Loucy (cell line): ENCODE data around the gene TBKBP1.
A peak's percentile ranks its signal among the peaks of the same experiment; 100 is the strongest.

Experiments used
- H2AFZ ChIP-seq: fragments of 200-600 bp; sonication (generic); 2 replicates; pipeline ENCODE4 v1.6.0; 2016; ENCODE audit warnings: antibody characterized with exemption, mild to moderate bottlenecking, low read length, moderate library complexity
- H3F3A ChIP-seq: fragments of 200-600 bp; 2 replicates; pipeline ENCODE4 v1.6.0; 2016; ENCODE audit warnings: antibody characterized with exemption, low read depth, mild to moderate bottlenecking
- H3K27me3 ChIP-seq: fragments of 200-600 bp; sonication (generic); 2 replicates; pipeline ENCODE4 v1.6.1; 2014; ENCODE audit warnings: low read length, mild to moderate bottlenecking; ENCODE audit not compliant: insufficient read depth, poor library complexity, severe bottlenecking
- H3K36me3 ChIP-seq: fragments of 200-600 bp; sonication (generic); 2 replicates; pipeline ENCODE4 v1.6.1; 2016; ENCODE audit warnings: low read length; ENCODE audit not compliant: insufficient read depth
- H3K4me1 ChIP-seq: fragments of 200-600 bp; sonication (generic); 2 replicates; pipeline ENCODE4 v1.5.1; 2014; ENCODE audit warnings: low read length, mild to moderate bottlenecking; ENCODE audit not compliant: insufficient read depth, poor library complexity, severe bottlenecking
- H3K4me2 ChIP-seq: fragments of 200-600 bp; sonication (generic); 2 replicates; pipeline ENCODE4 v1.6.0; 2014; ENCODE audit warnings: antibody characterized with exemption, low read length, low read depth, mild to moderate bottlenecking; ENCODE audit not compliant: poor library complexity, severe bottlenecking
- H3K4me3 ChIP-seq: fragments of 200-600 bp; sonication (generic); 2 replicates; pipeline ENCODE4 v1.5.1; 2014; ENCODE audit warnings: low read length, mild to moderate bottlenecking, mixed read lengths; ENCODE audit not compliant: poor library complexity, severe bottlenecking
- H3K79me2 ChIP-seq: fragments of 200-600 bp; sonication (generic); 2 replicates; pipeline ENCODE4 v1.6.1; 2014; ENCODE audit warnings: low read length; ENCODE audit not compliant: insufficient read depth
- H3K9ac ChIP-seq: fragments of 200-600 bp; sonication (generic); 2 replicates; pipeline ENCODE4 v1.6.0; 2014; ENCODE audit warnings: mild to moderate bottlenecking, low read depth, low read length, moderate library complexity; ENCODE audit not compliant: poor library complexity, severe bottlenecking
- H3K9me2 ChIP-seq: fragments of 200-600 bp; sonication (generic); replicated peaks from 2 replicates; pipeline ENCODE4 v1.6.1; 2016; ENCODE audit warnings: low read depth, low read length, mixed read lengths
- H3K9me3 ChIP-seq: fragments of 200-600 bp; sonication (generic); 2 replicates; pipeline ENCODE4 v1.6.1; 2014; ENCODE audit warnings: mild to moderate bottlenecking, antibody characterized with exemption, low read length, low read depth; ENCODE audit not compliant: insufficient read depth
- H4K20me1 ChIP-seq: fragments of 200-600 bp; sonication (generic); 2 replicates; pipeline ENCODE4 v1.6.0; 2014; ENCODE audit warnings: antibody characterized with exemption, low read length, mild to moderate bottlenecking; ENCODE audit not compliant: insufficient read depth, poor library complexity, severe bottlenecking
- CTCF ChIP-seq: fragments of 200-600 bp; sonication (generic); conservative IDR thresholded peaks from 2 replicates; pipeline ENCODE4 v1.5.1; 2014; ENCODE audit warnings: mild to moderate bottlenecking, antibody characterized with exemption, low read length
- EZH2phosphoT487 ChIP-seq: fragments of 200-600 bp; IDR thresholded peaks from 2 replicates; pipeline ENCODE4 v1.6.1; 2018; ENCODE audit warnings: antibody characterized with exemption, mild to moderate bottlenecking, moderate library complexity, borderline replicate concordance

Gene TBKBP1

GRCh38 chr17:47687748-47688147 lies 6.2 kb upstream of the TBKBP1 start:
- H3K9ac ChIP-seq = no peak overlapping the region
- no peaks in the 10 kb centered on the region for H3K79me2 ChIP-seq
- H3K36me3 ChIP-seq = peaks cover 31% of the 10 kb centered on the region
- no peak for TF ChIP-seq EZH2phosphoT487
- no peak for TF ChIP-seq CTCF
- H2AFZ ChIP-seq = no peak overlapping the region
- H3K4me2 ChIP-seq = no peak overlapping the region
- peaks cover 7% of the 10 kb centered on the region for H3K4me1 ChIP-seq
- no peak overlapping the region for H3K4me3 ChIP-seq
- H3K9me3 ChIP-seq = no peaks in the 10 kb centered on the region
- no peaks in the 10 kb centered on the region; the same call in 1 of the 2 replicates for H3F3A ChIP-seq
- no peaks in the 10 kb centered on the region for H4K20me1 ChIP-seq
- no peaks in the 10 kb centered on the region for H3K9me2 ChIP-seq
- H3K27me3 ChIP-seq = no peaks in the 10 kb centered on the region

DNA sequence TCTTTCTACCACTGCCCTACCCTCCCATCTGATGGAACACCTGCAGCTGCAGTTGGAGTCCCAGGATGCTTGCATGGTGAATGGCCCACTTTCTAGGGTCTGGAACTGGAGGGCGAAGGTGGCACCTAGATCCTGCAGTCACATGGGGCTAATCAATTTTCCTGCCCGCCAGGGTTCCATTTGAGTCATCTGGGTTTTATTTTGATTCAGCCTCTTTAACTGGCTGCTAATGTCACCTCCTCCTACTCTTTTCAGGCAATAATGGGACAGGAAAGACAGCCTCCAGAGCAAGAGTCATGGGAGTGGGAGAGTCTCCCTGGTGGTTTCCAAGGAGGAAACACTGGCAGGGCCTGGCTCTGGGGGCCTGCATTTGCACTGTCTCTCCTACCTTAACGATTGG lies 3.8 kb upstream of the TBKBP1 start:
- H3K79me2 ChIP-seq = no peaks in the 10 kb centered on the region
- H3K4me1 ChIP-seq = peaks cover 16% of the 10 kb centered on the region
- no peaks in the 10 kb centered on the region for H3K9me3 ChIP-seq
- peaks cover 8% of the 10 kb centered on the region; the same call in 1 of the 2 replicates for H3K36me3 ChIP-seq
- H2AFZ ChIP-seq = no peak overlapping the region
- no peaks in the 10 kb centered on the region; the same call in 1 of the 2 replicates for H3F3A ChIP-seq
- no peak overlapping the region for H3K9ac ChIP-seq
- no peaks in the 10 kb centered on the region for H3K27me3 ChIP-seq
- H3K4me3 ChIP-seq = no peak overlapping the region
- H3K4me2 ChIP-seq = no peak overlapping the region
- no peaks in the 10 kb centered on the region for H3K9me2 ChIP-seq
- no peak for TF ChIP-seq CTCF
- TF ChIP-seq EZH2phosphoT487 = no peak
- no peaks in the 10 kb centered on the region for H4K20me1 ChIP-seq

DNA sequence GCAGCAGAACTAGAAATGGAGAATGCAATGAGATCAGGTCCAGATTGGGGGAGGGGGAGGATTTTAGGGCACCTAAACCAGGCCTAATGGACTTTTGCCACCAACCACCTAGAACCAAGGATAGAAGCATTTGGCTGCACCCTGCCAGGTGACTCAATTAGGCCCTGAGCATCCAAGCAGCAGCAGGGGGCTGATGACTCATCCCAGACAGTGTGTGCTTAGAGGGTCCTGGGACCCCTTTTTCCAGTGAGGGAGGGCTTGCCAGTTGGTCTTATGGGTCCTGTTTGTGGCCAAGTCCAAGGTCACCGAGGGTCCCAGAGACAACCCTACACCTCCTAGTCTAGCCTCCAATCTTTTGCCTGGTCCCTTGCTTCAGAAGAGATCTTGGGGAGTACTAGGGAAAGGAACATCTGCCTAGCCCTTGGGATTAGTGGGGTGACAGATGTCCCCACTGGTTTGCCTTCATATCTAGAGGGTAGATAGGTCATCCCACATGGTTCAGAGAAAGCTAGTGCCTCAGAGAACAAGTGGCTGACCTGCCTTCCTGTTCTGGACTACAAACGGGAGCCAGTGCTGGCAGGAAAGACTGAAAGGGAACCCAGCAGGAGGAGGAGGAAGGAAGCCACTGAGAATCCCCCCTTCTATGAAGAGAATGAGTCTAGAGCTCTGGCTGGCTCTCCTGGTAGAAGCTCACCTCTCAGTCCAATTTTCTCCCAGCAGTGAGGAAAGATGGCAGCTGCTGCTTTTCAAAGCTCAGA lies 1.6 kb upstream of the TBKBP1 start:
- Histone ChIP-seq H3K36me3 (no peaks in the 10 kb centered on the region), H3K4me3 (peak overlapping the region; percentile 71), H3K9me3 (no peaks in the 10 kb centered on the region), H3F3A (no peaks in the 10 kb centered on the region; the same call in 1 of the 2 replicates), H3K4me1 (peaks cover 18% of the 10 kb centered on the region), H3K4me2 (peak overlapping the region; percentile 81), H4K20me1 (no peaks in the 10 kb centered on the region), H2AFZ (0 out of 2 replicates have a peak overlapping the region, but pooled peaks have one; percentile 7), H3K9me2 (no peaks in the 10 kb centered on the region), H3K79me2 (no peaks in the 10 kb centered on the region), H3K9ac (peak overlapping the region; percentile 62), H3K27me3 (no peaks in the 10 kb centered on the region)
- TF ChIP-seq EZH2phosphoT487 (no peak), CTCF (no peak)
